Skin epidermis (tissue), 12 donors: ENCODE measurements around the gene C6orf62.
A peak's percentile ranks its signal among the peaks of the same experiment; 100 is the strongest.
"Not testable (repeated sequence)": the region's sequence is repeated elsewhere in the genome, so short reads cannot be mapped to it uniquely, and the experiment has no call there.

Experiments used
- H3K27ac ChIP-seq, 21 experiments: fragments of 200-600 bp; sonication (generic) in 11 of 21; one replicate each; pipeline ENCODE4 v1.5.0; 2020; ENCODE audit warnings: mild to moderate bottlenecking in 3 of 21, inconsistent platforms in 2 of 21, moderate library complexity in 2 of 21
- H3K4me3 ChIP-seq, 7 experiments: fragments of 200-600 bp; sonication (generic) in 2 of 7; one replicate each; pipeline ENCODE4 v1.5.0; 2020; ENCODE audit warnings: inconsistent platforms in 2 of 7, mild to moderate bottlenecking in 2 of 7, moderate library complexity in 1 of 7

C6orf62 gene

DNA sequence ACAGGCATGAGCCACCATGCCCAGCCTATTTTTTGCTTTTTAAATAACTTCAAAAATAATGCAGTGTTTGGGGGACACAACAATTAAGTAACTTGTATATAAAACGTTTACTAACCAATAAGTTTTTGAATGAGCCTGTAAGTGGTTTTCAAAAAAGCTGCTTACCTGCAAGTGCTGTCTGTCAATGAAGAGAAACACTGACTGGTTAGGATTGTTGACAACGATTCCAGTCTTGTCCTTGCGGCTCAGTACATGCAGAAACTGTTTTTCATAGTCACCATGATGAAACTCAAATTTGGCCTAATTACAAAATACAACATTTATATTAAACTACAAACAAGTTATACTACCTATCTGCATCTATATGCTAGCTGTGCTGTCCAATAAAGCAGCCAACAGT lies 10.3 kb downstream of the C6orf62 start:
- no peak overlapping the region for H3K4me3 ChIP-seq
- no peak overlapping the region for H3K27ac ChIP-seq

DNA sequence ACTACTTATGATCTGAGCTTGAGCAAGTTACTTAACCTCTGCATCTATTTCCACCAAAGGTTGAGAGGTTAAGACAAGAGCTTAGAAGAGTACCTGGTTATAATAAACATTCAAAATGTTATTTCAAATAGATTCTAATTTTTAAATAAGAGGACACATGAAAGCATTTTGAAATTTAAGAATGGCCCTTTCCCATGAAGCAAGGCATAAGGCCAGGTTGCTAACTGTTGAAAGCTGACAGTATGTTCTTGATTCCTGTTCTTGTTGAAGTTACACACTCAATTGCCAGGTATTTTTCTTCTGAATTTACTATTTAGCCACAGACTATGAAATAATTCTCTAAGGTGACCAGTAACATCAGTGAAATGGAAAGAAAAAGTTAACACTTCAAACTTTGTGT lies 14.5 kb downstream of the C6orf62 start:
- Histone ChIP-seq H3K4me3 (no peak overlapping the region), H3K27ac (no peak overlapping the region)

DNA sequence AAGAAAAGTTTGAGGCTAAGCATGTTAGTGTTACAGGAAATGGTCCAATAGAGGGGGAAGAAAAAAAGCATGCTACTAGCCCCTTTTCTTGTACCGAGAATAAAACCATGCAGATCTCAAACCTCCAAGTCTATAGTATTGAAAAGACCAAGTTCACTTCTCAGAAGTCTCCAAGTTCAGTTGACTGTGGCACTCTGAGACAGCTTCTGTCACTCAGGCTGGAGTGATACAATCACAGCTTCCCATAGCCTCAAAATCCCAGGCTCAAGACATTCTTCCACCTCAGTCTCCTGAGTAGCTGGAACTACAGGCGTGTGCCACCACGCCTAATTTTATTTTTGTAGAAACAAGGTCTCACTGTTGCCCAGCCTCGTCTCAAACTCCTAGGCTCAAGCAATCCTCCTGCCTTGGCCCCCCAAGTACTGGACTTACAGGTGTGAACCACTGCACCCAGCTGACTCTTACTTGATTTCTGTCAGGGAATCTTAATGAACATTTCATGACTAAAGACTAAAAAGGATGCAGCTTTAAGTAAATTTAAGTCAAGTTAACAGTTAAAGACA lies 16.2 kb downstream of the C6orf62 start:
- peak overlapping the region in 3 of 21 experiments; percentile 11 to 42 (median 19) for H3K27ac ChIP-seq

DNA sequence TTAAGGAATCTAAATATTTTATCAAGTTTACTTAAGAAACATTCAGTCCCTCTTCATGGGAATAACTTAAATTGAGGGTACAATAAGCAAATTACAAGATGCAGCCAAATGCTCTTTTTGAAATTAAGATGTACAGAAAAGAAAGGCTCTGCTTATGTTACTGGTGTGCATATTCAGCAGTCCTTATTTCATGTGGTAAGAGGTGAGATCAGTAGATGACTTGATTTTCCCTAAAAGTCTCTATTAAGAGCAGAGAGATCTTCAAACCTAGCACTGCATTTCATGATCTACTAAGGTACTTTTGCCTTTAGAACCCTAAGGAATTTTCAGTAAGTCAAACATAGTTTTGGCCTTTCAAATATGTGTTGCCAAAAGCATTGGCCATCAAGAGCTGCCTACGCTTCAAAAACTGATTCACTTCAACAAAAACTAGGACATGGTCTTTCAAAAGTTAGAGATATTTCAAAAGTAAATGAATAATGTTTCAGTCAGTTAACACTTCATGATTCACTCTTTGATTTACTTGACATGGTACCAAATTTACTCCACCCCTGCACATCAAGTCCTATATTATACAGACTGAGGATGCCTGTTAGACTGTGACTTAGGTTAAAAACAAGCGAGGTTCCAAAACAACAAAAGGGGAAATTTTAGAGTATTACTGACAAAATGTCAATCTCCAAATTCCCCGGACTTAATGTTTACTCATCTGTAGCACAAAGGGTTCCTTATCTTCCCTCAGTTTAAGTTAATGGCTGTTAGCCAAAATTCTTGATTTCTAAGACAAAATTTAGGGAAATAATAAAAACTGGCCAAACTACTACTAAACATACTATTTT lies 19.2 kb downstream of the C6orf62 start:
- H3K4me3 ChIP-seq, result no peak overlapping the region
- H3K27ac ChIP-seq, result peak overlapping the region in 1 of 21 experiments; percentile 21

More for the DNA sequence above, 16.2 kb downstream of the C6orf62 start:
- H3K4me3 ChIP-seq, result no peak overlapping the region

DNA sequence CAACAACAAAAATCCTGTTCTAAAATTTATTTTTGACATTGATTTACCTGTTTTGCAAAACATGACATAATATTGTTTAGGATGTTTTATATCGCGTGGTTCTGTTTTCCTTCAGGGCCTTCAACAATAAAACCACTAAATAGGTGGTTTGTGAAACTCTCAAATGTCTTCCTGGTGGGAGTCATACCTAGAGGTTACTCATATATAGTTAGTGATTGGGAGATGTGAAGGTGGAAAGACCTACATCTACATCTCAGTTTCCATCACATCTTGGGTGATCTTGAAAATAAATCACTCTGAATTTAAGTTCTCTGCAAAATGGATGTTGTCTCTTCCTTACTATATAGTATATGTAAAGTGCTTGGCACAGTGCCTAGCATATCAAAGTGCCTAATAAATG lies 22.9 kb downstream of the C6orf62 start:
- H3K27ac ChIP-seq, result no peak overlapping the region
- H3K4me3 ChIP-seq, result no peak overlapping the region

DNA sequence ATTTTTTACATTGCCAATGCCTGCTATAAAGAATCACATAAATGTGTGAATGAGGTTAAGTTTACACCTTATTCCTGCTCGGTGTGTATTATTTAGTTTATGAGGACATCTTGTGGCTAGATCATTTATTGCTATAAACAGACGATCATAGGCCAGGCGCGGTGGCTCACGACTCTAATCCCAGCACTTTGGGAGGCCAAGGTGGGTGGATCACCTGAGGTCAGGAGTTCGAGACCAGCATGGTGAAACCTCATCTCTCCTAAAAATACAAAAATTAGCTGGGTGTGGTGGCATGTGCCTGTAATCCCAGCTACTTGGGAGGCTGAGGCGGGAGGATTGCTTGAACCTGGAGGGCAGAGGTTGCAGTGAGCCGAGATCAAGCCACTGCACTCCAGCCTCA lies 23.3 kb downstream of the C6orf62 start:
- H3K27ac ChIP-seq, H3K4me3 ChIP-seq: not testable (repeated sequence)

DNA sequence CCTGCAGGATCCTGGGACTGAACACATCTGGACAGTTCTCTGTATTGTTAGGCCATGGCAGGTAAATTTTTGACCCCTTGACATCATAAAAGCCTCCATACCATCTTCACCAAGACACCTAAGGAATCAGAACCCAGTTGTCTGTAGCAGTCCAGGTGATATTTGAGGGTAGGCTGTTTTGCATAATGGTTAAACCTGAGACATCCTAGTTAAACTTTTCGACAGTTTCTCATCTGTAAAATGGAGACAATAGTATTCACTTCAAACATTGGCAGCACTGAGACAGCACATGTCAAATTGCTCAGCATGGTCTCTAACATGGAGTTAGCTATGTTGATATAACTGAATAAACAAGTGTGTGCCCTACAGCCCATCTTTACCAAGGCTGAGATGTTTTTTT lies 24.8 kb downstream of the C6orf62 start:
- H3K27ac ChIP-seq, result no peak overlapping the region
- H3K4me3 ChIP-seq, result no peak overlapping the region

DNA sequence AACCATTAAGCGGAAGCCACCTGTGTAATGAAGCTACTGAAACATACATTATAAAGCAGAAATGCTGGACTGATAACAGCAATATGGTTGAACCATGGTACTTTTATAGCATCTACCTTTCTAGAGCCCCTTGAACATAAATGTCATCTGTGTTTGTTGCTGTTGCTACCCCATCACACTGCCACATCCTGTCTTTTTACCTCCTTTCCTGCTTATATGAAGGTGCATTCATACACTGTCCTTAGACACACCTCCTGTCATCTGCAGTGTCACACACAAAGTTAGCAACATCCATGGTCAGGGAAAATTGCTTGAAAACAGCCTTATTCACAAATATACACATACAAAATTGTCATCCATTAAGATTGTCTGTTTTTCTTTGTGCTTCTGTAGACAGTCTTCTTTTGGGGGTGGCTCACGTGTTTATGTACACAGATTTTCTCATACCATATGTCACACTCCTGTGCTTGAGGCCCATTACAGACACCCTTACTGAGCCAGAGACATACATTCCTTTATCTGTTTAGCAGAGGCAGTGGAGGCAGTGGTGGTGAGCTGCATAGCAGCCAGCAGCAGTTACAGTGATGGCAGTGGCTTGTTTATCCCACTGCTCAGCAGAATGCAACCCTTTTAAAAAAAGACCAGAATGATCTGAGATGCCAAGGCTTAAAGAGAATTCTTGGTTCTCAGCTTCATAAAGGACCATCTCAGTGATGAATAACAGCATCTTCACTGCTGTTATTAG lies 25.9 kb downstream of the C6orf62 start:
- Histone ChIP-seq H3K27ac (no peak overlapping the region), H3K4me3 (no peak overlapping the region)

DNA sequence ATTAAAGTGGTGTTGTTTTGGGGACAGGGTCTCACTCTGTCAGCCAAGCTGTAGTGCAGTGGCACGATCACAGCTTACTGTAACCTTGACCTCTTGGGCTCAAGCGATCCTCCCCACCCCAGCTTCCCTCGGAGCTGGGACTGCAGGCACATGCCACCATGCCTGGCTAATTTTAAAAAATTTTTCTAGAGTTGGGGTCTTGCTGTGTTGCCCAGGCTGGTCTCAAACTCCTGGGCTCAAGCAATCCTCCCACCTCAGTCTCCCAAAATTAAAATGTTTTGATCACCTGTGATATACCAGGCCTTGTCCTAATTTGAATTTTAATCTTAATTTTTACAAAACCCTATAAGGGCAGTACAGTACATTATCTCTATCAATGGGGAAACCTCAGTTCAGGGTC lies 26.5 kb downstream of the C6orf62 start:
- H3K4me3 ChIP-seq, result no peak overlapping the region

DNA sequence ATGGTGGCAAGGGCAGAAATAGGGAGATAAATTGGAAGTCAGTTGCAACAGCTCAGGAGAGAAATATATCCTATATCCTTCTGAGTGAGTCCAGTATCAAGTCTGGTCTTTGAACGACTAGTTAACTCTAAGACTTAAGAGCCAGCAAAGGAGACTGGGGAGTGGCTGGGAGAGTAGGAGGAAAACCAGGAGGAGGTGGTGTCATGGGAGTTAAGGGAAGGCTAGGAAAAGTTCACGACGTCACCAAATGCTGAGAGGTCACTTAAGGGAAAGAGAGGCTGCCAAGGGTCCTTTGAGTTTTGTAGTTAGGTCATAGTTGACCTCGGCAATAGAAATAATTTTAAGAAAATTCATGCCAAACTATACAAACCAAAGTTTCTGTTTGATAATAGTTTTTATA lies 27.0 kb downstream of the C6orf62 start:
- H3K4me3 ChIP-seq, result no peak overlapping the region

More for the DNA sequence above, 26.5 kb downstream of the C6orf62 start:
- H3K27ac ChIP-seq, result no peak overlapping the region

DNA sequence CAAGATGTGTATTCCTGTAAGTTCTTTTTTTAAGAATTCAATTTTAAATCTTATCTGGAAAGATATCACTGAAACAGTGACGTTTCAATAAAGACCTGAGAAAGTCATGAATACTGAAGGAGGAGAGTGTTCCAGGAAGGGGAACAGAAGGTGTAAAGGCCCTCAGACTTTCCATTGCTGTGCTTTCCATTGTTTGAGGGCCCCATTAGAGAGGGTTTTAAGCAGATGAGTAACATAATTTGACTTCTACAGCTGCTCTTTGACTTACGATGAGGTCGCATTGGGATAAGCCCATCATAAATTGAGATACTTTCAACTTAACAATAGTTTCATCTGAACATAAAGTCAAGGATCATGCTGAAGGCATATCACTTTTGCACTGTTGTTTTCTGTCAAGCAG lies 27.4 kb downstream of the C6orf62 start:
- H3K4me3 ChIP-seq, result no peak overlapping the region
- no peak overlapping the region for H3K27ac ChIP-seq

More for the DNA sequence above, 27.0 kb downstream of the C6orf62 start:
- H3K27ac ChIP-seq, result no peak overlapping the region

DNA sequence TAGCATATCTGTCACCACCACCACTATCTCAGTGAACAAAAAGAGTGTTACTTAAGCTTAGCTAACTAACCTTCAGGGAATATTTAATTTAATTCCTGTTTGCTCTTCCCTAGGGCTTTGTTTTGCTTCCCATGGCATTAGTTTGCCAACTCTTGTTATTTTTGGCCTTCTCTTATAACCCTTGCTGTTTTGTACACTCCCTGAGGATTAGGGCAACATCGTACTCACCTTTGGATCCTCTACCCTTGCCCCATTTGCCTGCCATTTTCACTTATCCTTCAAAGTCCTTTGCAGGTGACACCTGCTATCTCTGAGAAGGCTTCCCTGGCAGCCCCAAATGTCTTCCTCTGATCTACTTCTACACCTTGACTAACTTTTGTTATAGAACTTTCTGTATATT lies 28.4 kb downstream of the C6orf62 start:
- H3K4me3 ChIP-seq, result no peak overlapping the region
- H3K27ac ChIP-seq, result no peak overlapping the region

DNA sequence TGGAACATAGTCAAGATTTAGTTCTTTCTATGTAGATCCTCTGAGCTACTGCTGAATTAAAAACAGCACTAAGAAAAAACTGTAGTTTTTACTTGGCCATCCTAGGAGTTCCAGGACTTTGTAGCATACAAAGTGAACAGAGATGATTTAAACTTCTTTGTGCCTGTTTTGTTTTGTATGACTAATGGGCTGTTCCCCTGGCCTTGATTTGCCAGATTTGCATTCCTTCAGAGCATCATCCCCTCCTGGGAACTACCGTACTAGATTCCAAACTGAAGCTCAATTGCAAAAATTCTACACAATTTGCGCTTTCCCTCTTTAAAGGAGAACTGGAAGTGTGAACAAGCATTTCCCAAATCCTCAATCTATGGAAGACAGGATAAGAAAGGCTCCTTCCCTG lies 29.0 kb downstream of the C6orf62 start:
- Histone ChIP-seq H3K27ac (no peak overlapping the region), H3K4me3 (no peak overlapping the region)

DNA sequence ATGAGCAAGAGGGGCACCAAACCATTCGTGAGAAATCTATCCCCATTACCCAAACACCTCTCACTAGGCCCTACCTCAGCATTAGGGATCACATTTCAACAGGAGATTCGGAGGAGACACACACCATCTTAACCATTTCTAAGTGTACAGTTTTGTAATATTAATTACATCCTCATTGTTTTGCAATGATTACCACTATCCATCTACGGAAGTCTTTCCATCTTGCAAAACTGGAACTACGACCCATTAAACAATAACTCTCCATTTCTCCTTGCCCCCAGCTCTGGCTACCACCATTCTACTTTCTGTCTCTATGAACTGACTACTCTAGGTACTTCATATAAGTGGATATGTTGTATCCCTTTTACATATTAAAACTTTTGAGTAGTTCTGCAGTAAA lies 32.0 kb downstream of the C6orf62 start:
- Histone ChIP-seq H3K27ac (no peak overlapping the region), H3K4me3 (no peak overlapping the region)

DNA sequence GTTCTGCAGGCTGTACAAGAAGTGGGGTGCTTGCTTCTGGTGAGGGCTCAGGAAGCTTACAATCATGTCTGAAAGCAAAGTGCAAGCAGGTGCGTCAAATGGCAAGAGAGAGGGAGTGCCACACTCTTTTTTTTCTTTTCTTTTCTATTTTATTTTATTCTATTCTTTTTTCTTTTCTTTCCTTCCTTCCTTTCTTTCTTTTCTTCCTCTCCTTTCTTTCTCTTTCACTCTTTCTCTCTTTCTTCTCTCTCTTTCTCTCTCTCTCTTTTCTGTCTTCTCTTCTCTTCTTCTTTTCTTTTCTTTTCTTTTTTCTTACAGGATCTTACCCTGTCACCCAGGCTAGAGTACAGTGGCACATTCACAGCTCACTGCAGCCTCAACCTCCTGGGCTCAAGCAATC lies 32.5 kb downstream of the C6orf62 start:
- no peak overlapping the region for H3K4me3 ChIP-seq
- no peak overlapping the region for H3K27ac ChIP-seq

DNA sequence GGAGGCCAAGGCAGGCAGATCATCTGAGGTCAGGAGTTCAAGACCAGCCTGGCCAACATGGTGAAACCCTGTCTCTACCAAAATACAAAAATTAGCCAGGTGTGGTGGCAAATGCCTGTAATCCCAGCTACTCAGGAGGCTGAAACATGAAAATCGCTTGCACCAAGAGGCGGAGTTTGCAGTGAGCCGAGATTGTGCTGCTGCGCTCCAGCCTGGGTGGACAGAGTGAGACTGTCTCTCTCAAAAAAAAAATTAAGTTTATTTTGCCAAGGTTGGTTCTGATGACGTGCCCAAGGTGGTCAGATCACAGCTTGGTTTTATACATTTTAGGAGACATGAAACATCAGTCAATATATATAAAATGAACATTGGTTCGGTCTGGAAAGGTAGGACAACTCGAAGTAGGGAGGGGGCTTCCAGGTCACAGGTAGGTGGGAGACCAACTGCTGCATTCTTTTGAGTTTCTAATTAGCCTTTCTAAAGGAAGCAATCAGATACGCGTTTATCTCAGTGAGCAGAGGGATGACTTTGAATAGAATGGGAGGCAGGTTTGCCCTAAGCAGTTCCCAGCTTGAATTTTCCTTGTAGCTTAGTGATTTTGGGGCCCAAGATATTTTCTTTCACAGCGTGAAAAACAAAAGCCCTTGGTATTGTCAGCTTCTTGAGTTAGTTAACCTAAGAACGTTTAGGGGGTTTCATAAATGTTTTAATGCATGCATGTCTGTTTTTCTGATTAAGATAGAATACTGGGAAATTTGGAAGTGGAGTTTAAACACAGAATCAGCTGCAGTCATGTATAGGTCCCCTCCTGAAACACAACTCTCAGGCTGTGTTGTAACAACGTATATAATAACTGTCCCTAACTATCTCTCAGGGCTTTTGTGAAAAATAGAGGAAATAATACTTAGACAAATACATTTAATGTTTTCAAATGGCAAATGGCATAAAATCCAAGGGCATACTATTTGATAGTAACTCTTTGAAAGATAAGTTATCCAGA lies 35.4 kb downstream of the C6orf62 start:
- Histone ChIP-seq H3K4me3 (no peak overlapping the region), H3K27ac (no peak overlapping the region)

DNA sequence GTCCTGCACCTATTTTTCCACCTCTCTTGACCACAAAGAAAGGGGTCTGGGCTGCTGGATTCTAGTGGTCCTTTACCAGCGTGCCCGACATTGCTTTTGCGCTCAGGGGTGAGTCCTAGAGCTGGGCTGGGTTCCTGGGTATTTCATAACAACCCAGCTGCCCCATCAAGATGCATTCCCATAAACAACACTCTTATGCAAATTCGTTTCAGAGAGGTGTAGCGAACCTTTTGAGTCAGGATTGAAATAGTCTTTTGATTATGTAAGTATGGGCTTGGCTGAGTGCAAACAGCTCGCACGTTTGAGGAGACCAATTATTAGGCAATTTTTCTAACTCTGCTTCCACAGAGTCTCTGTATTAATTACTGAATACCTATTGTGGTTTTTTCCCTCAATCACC lies 38.4 kb downstream of the C6orf62 start:
- Histone ChIP-seq H3K27ac (peak overlapping the region in 1 of 21 experiments; percentile 26), H3K4me3 (no peak overlapping the region)

DNA sequence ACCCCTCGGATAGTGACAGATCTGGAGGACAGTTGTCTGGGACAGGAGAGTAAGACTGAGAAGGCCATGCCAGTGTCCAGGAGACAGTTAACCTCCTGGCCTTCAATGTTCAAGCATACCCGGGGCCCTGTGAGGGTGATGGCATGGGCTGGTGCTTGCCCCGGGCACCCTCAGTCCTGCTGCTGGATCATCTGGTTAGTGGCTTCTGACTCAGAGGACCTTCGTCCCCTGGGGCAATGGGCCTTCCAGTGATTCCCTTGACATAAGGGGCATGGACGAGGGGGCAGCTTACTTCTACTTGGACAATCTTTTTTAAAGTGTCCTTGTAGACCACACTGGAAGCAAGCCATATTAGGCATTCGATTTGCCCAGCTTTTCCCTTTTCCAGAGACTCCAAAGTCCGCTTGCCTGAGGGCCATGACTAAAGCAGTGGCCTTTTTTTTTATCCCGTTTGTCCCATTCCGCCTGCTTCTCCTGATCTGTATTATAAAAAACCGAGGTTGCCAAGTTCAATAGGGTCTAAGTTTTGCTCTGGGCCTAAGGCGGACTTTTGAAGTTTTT lies 40.1 kb downstream of the C6orf62 start:
- H3K27ac ChIP-seq, H3K4me3 ChIP-seq: not testable (repeated sequence)

DNA sequence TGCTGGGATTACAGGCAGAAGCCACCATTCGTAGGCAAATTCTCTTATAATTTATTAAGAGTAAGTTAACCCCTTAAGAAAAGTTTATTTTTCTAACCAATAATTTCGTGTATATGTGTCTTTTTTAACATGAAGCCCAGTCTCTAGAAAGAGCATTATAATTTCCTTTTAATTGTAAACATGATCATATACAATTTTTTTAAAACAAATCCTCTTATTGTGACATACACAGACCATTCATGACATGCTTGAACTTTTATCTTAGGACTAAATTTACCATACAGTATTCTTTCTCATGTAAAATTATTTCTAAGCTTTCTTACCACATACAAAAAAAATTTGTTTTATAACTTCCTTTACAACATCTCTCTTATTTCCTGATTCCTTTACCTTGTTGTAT lies 45.3 kb downstream of the C6orf62 start:
- no peak overlapping the region for H3K27ac ChIP-seq
- no peak overlapping the region for H3K4me3 ChIP-seq
